ENCODE results near the gene CAP2. TPM values are rescaled to one million over a fixed set of nuclear protein-coding genes. Genes with fewer than 3 reads are reported as not detected.

CAP2 gene
- total and polyA plus RNA-seq, 9 of the 15 experiments (the other 6 are each of a cell fraction or from before 2014, with no cell fraction given), result not detected

DNA sequence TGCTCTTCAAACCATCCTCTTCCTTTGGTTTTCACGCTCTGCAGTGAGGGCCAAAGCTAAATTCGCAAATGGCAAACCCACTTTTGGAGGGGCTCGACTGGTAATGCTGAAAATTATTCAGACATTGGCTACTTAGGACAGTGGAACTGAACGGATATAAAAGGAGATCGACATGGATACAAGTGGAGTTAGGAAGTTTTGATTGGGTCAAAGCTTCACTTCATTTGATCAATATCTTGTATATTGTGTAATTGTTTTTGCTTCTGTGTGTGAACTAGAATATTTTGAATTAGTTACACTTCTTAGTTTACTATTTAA is 207.9 kb downstream of the CAP2 start (continued):
- no peak for TF ChIP-seq PPARD (CRISPR knock-in tag; IDR thresholded peaks at IDR 0.05)
- no peak for TF ChIP-seq DPF2 (IDR thresholded peaks at IDR 0.05)
- no peak for TF ChIP-seq FOXK2 (conservative IDR thresholded peaks at IDR 0.05 in 1 of 2, IDR thresholded peaks at IDR 0.05 in 1 of 2; ENCODE audit: low read depth in 2 of 2)
- peak; percentile 72 for TF ChIP-seq CEBPB (tag; IDR thresholded peaks at IDR 0.05)
- TF ChIP-seq U2AF1 (optimal IDR thresholded peaks at IDR 0.05; ENCODE audit: low read depth, low read length), result no peak
- TF ChIP-seq BRD9 (IDR thresholded peaks at IDR 0.05; ENCODE audit: low read depth, partially characterized antibody), result no peak
- no peak for TF ChIP-seq SMARCA4 (IDR thresholded peaks at IDR 0.05)
- TF ChIP-seq, protein P1, sequence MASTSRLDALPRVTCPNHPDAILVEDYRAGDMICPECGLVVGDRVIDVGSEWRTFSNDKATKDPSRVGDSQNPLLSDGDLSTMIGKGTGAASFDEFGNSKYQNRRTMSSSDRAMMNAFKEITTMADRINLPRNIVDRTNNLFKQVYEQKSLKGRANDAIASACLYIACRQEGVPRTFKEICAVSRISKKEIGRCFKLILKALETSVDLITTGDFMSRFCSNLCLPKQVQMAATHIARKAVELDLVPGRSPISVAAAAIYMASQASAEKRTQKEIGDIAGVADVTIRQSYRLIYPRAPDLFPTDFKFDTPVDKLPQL (IDR thresholded peaks at IDR 0.05; ENCODE audit: extremely low read depth, insufficient read length), result no peak
- TF ChIP-seq, protein P2, sequence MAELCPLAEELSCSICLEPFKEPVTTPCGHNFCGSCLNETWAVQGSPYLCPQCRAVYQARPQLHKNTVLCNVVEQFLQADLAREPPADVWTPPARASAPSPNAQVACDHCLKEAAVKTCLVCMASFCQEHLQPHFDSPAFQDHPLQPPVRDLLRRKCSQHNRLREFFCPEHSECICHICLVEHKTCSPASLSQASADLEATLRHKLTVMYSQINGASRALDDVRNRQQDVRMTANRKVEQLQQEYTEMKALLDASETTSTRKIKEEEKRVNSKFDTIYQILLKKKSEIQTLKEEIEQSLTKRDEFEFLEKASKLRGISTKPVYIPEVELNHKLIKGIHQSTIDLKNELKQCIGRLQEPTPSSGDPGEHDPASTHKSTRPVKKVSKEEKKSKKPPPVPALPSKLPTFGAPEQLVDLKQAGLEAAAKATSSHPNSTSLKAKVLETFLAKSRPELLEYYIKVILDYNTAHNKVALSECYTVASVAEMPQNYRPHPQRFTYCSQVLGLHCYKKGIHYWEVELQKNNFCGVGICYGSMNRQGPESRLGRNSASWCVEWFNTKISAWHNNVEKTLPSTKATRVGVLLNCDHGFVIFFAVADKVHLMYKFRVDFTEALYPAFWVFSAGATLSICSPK (IDR thresholded peaks at IDR 0.05; ENCODE audit: borderline replicate concordance), result no peak
- no peak for TF ChIP-seq RFX5 (IDR thresholded peaks at IDR 0.05; ENCODE audit: low read depth, low read length)

DNA sequence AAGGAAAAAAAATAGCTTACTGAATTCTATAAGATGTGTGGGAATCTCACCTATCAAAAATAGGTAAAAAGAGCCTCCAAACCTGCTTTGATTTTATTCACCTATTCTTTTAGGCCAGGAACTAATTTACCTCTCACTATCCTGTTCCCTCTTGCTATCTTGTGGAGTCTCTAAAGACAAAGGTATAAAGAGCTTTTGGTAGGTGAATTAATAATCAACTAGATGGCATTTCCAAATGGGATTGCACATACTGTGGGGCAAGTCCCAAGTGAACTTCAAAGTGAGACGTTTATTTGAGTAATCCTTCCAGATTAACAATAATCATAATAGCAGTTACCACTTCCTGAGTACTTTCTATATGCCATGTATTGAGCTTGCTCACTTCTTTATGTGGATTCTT is 209.5 kb downstream of the CAP2 start:
- POLR2A ChIA-PET, result interaction anchor here (0.8 to 1.6 kb wide), 3 partner anchors 9 to 208 kb away, joined by 3 to 4 read pairs (median 3); no protein-coding TSS in a partner anchor
- no peaks in the 10 kb centered on the region for H3K27me3 ChIP-seq (ENCODE audit: control insufficient read depth in 2 of 2, insufficient read depth in 2 of 2, low read length in 2 of 2)
- CTCF ChIA-PET (ENCODE audit: low intra/inter-chr PET ratio), result no interaction called here
- no peak overlapping the region for H3K4me2 ChIP-seq (ENCODE audit: insufficient read depth, low read length)
- DNase-seq (ENCODE audit: extremely low read depth in 1 of 4, low spot score in 3 of 4) (no peak), ATAC-seq (no peak), FAIRE-seq (no peak)
- no peaks in the 10 kb centered on the region; the same call in 1 of the 2 replicates for H3K9me3 ChIP-seq (replicated peaks; ENCODE audit: control insufficient read depth, insufficient read depth, low read depth, low read length)
- intact Hi-C loops (cut with micrococcal nuclease), result no loop called here
- H3K4me3 ChIP-seq, result no peak overlapping the region
- H3K79me2 ChIP-seq (ENCODE audit: control insufficient read depth, insufficient read depth, low read length), result peaks cover 25% of the 10 kb centered on the region
- BruUV-seq (replicated peaks), result no TSS peak
- no peak overlapping the region for H3K9ac ChIP-seq (ENCODE audit: insufficient read depth in 1 of 2, low read depth in 2 of 2, low read length in 2 of 2)
- in situ Hi-C loops (cut with MboI), result no loop called here
- peaks cover 37% of the 10 kb centered on the region; the same call in 2 of the 3 replicates for H3K36me3 ChIP-seq (ENCODE audit: control insufficient read depth, insufficient read depth, low read length)
- H3K27ac ChIP-seq (ENCODE audit: extremely low read depth, low read depth, low read length), result no peak overlapping the region
- 23% methylated on average over 1 of the region's 1 CpG for WGBS (ENCODE audit: insufficient coverage, low coverage, missing lambda C conversion rate)
- peaks cover 5 to 18% of the 10 kb centered on the region in 2 experiments; a peak in 4 of 5 replicates for H3K4me1 ChIP-seq (replicated peaks in 1 of 2; ENCODE audit: control insufficient read depth in 2 of 2, insufficient read depth in 2 of 2, low read length in 2 of 2)
- no peaks in the 10 kb centered on the region for H3K9me1 ChIP-seq (ENCODE audit: control insufficient read depth, insufficient read depth, low read length)
- no peak overlapping the region for H2AFZ ChIP-seq (ENCODE audit: low read depth, low read length)
- no peaks in the 10 kb centered on the region for H4K20me1 ChIP-seq (replicated peaks; ENCODE audit: control insufficient read depth, insufficient read depth, low read length)
- no peak for TF ChIP-seq ZNF707 (CRISPR knock-in tag; conservative IDR thresholded peaks at IDR 0.05)
- TF ChIP-seq, protein P3, sequence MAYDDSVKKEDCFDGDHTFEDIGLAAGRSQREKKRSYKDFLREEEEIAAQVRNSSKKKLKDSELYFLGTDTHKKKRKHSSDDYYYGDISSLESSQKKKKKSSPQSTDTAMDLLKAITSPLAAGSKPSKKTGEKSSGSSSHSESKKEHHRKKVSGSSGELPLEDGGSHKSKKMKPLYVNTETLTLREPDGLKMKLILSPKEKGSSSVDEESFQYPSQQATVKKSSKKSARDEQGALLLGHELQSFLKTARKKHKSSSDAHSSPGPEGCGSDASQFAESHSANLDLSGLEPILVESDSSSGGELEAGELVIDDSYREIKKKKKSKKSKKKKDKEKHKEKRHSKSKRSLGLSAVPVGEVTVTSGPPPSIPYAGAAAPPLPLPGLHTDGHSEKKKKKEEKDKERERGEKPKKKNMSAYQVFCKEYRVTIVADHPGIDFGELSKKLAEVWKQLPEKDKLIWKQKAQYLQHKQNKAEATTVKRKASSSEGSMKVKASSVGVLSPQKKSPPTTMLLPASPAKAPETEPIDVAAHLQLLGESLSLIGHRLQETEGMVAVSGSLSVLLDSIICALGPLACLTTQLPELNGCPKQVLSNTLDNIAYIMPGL (CRISPR knock-in tag; IDR thresholded peaks at IDR 0.05), result no peak
- no peak for TF ChIP-seq KDM2B (CRISPR knock-in tag; IDR thresholded peaks at IDR 0.05)
- TF ChIP-seq SMARCA5 (IDR thresholded peaks at IDR 0.05), result no peak
- TF ChIP-seq GABPB2 (CRISPR knock-in tag; conservative IDR thresholded peaks at IDR 0.05), result no peak
- TF ChIP-seq BHLHE40 (IDR thresholded peaks at IDR 0.05; ENCODE audit: low read length), result no peak
- TF ChIP-seq MAFF (IDR thresholded peaks at IDR 0.05; ENCODE audit: low read length), result no peak
- TF ChIP-seq ZNF445 (CRISPR knock-in tag; IDR thresholded peaks at IDR 0.05; ENCODE audit: low read depth), result no peak
